ENCODE results near the gene GDAP1L1. TPM values are rescaled to one million over a fixed set of nuclear protein-coding genes. Genes with fewer than 3 reads are reported as not detected.
"Not testable (repeated sequence)": the region's sequence is repeated elsewhere in the genome, so short reads cannot be mapped to it uniquely, and the experiment has no call there.

The GDAP1L1 gene
- total and polyA plus RNA-seq, 2 donors (not counting 3 experiments of a cell fraction or from before 2014, with no cell fraction given) = not detected

GRCh38 chr20:44297721-44298120, 50.6 kb downstream of the GDAP1L1 start:
- no peaks in the 10 kb centered on the region for H3K27me3 ChIP-seq (ENCODE audit: control insufficient read depth in 2 of 2, insufficient read depth in 2 of 2, low read length in 2 of 2)
- H3K4me2 ChIP-seq (ENCODE audit: insufficient read depth, low read length) = no peak overlapping the region
- no peak for TF ChIP-seq MYC (IDR thresholded peaks at IDR 0.05; ENCODE audit: low read depth, low read length)
- no peak for TF ChIP-seq MAX (IDR thresholded peaks at IDR 0.05; ENCODE audit: insufficient read depth, insufficient read length)
- TF ChIP-seq GATA2 (IDR thresholded peaks at IDR 0.05; ENCODE audit: insufficient read depth, insufficient read length, low read depth, low read length) = no peak
- TF ChIP-seq CTCF (IDR thresholded peaks at IDR 0.05; ENCODE audit: extremely low read depth in 1 of 2, insufficient read depth in 1 of 2, low read depth in 1 of 2, low read length in 2 of 2) = no peak
- TF ChIP-seq FOS (IDR thresholded peaks at IDR 0.05; ENCODE audit: borderline replicate concordance, insufficient read depth, low read length) = no peak
- no peak for TF ChIP-seq JUN (IDR thresholded peaks at IDR 0.05; ENCODE audit: borderline replicate concordance, insufficient read depth, insufficient read length, low read depth)
- H3K36me3 ChIP-seq (ENCODE audit: control insufficient read depth in 2 of 2, extremely low read depth in 1 of 2, insufficient read depth in 2 of 2, low read length in 2 of 2) = no peaks in the 10 kb centered on the region
- H3K4me1 ChIP-seq (ENCODE audit: control insufficient read depth, extremely low read depth, insufficient read depth, low read length) = no peaks in the 10 kb centered on the region
- H3K9me3 ChIP-seq (replicated peaks; ENCODE audit: control insufficient read depth, insufficient read depth, low read length) = no peaks in the 10 kb centered on the region
- no peaks in the 10 kb centered on the region for H4K20me1 ChIP-seq (replicated peaks; ENCODE audit: control insufficient read depth, extremely low read depth, insufficient read depth, low read length)
- H3K9me1 ChIP-seq (replicated peaks; ENCODE audit: control insufficient read depth, extremely low read depth, insufficient read depth, low read length) = no peaks in the 10 kb centered on the region
- DNase-seq (ENCODE audit: low read depth, low spot score) = no peak
- no peak overlapping the region for H3K9ac ChIP-seq (replicated peaks; ENCODE audit: extremely low read depth, insufficient read depth, low read length)
- H3K4me3 ChIP-seq (replicated peaks in 1 of 3; ENCODE audit: insufficient read depth in 1 of 3, low read depth in 1 of 3, low read length in 3 of 3) = no peak overlapping the region
- H3K27ac ChIP-seq (ENCODE audit: insufficient read depth, low read depth, low read length) = no peak overlapping the region
- intact Hi-C loops (cut with micrococcal nuclease) = no loop called here
- no peak for FAIRE-seq
- ChIA-PET CTCF (no interaction called here), POLR2A (no interaction called here)
- no TSS peak for BruUV-seq (replicated peaks)
- dilution Hi-C loops (cut with MboI; ENCODE audit: extremely low pct_ligation_motif_present, low sequenced_read_pairs) = no loop called here
- no peak overlapping the region for H2AFZ ChIP-seq (ENCODE audit: low read depth, low read length)
- no peaks in the 10 kb centered on the region for H3K79me2 ChIP-seq (ENCODE audit: control insufficient read depth, insufficient read depth, low read length)

- H3K9ac ChIP-seq (replicated peaks; ENCODE audit: extremely low read depth, insufficient read depth, low read length); intact Hi-C loops (cut with micrococcal nuclease); H3K79me2 ChIP-seq (ENCODE audit: control insufficient read depth, insufficient read depth, low read length); POLR2A ChIA-PET; H3K9me3 ChIP-seq (replicated peaks; ENCODE audit: control insufficient read depth, insufficient read depth, low read length); H3K4me2 ChIP-seq (ENCODE audit: insufficient read depth, low read length); H3K4me3 ChIP-seq (replicated peaks in 1 of 3; ENCODE audit: insufficient read depth in 1 of 3, low read depth in 1 of 3, low read length in 3 of 3); H3K4me1 ChIP-seq (ENCODE audit: control insufficient read depth, extremely low read depth, insufficient read depth, low read length); BruUV-seq (replicated peaks); FAIRE-seq; H2AFZ ChIP-seq (ENCODE audit: low read depth, low read length); dilution Hi-C loops (cut with MboI; ENCODE audit: extremely low pct_ligation_motif_present, low sequenced_read_pairs); H3K36me3 ChIP-seq (ENCODE audit: control insufficient read depth in 2 of 2, extremely low read depth in 1 of 2, insufficient read depth in 2 of 2, low read length in 2 of 2); H3K27ac ChIP-seq (ENCODE audit: insufficient read depth, low read depth, low read length); H3K27me3 ChIP-seq (ENCODE audit: control insufficient read depth in 2 of 2, insufficient read depth in 2 of 2, low read length in 2 of 2); DNase-seq (ENCODE audit: low read depth, low spot score); H4K20me1 ChIP-seq (replicated peaks; ENCODE audit: control insufficient read depth, extremely low read depth, insufficient read depth, low read length); H3K9me1 ChIP-seq (replicated peaks; ENCODE audit: control insufficient read depth, extremely low read depth, insufficient read depth, low read length): not testable (repeated sequence)
- CTCF ChIA-PET = interaction anchor here (0.9 to 1.6 kb wide), 4 partner anchors 13 to 448 kb away, joined by 3 to 4 read pairs (median 3); no protein-coding TSS in a partner anchor
Measured at GRCh38 chr20:44299011-44299535, 52.0 kb downstream of the GDAP1L1 start.
